Esophagus muscularis mucosa (tissue), 4 donors: Measurements from ENCODE around the gene FGD6.

Experiments used
- CTCF ChIP-seq, 3 experiments: fragments of 200-600 bp in 2 of 3; fragments of 450-650 bp in 1 of 3; sonication (generic) in 2 of 3; IDR thresholded peaks; one replicate each; pipeline ENCODE4 v1.5.1; 2017 to 2019; ENCODE audit warnings: antibody characterized with exemption in 3 of 3, mild to moderate bottlenecking in 2 of 3, moderate library complexity in 1 of 3
- EP300 ChIP-seq: sonication (generic); formaldehyde crosslinking; IDR thresholded peaks from one replicate; pipeline ENCODE4 v1.6.1; 2017; ENCODE audit warnings: antibody characterized with exemption
- POLR2A ChIP-seq: fragments of 450-650 bp; IDR thresholded peaks from one replicate; pipeline ENCODE4 v1.6.1; 2017; ENCODE audit warnings: antibody characterized with exemption, moderate library complexity, mild to moderate bottlenecking, low read depth
- POLR2AphosphoS5 ChIP-seq, 2 donors: sonication (generic); formaldehyde crosslinking; IDR thresholded peaks; one replicate each; pipeline ENCODE4 v1.6.1; 2017; ENCODE audit warnings: antibody characterized with exemption in 2 of 2

GRCh38 chr12:95178136-95178535 is 39.1 kb downstream of the FGD6 start:
- TF ChIP-seq CTCF (IDR thresholded peaks at IDR 0.05), result no peak
- TF ChIP-seq POLR2AphosphoS5 (IDR thresholded peaks at IDR 0.05), result no peak
- no peak for TF ChIP-seq POLR2A
- no peak for TF ChIP-seq EP300
